ENCODE results near the gene AP5B1.

AP5B1 gene, protein sequence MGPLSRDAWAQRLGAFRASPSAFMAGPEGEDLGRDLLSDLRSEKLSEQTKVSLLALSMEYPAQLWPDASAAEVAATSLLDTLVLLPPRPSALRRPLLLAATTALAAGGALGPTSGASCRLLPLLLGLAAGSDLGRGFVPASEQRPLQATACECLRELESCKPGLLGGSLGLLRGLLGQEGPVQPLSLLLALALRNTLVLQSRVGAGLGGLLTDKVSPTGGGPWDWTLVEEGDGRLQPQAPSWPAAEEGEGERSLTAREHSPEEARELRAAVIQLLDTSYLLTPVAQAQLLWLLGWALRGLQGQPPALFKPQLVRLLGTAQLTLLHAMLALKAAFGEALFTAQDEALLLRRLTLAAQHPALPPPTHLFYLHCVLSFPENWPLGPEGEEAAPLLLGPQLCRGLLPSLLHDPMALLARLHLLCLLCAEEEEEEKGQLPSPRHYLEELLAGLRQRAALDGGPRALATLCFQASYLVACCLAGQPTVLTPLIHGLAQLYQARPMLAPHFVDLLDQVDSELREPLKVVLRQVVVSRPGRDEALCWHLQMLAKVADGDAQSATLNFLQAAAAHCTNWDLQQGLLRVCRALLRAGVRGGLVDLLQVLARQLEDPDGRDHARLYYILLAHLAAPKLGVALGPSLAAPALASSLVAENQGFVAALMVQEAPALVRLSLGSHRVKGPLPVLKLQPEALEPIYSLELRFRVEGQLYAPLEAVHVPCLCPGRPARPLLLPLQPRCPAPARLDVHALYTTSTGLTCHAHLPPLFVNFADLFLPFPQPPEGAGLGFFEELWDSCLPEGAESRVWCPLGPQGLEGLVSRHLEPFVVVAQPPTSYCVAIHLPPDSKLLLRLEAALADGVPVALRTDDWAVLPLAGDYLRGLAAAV

DNA sequence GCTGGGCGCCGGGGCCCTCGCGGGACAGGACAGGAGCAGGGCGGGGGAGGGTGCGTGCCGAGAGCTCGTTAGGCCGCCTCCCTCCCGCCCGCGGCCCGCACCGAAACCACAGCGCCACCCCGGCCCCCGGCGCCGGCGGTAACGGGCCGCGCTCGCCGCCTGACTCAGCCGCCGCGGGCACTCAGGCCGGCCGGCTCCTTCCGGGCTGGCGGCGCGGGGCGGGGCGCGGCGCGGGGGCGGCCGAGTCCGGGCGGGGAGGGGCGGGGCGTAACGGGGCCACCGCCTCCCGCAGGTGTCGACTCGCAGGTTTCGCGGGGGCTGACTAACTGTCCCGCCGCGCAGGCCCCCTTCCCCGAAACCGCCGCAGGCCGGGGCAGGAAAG lies at the start of gene AP5B1:
TSS of gene AP5B1 (minus strand) at position 207 of the 382 bp plus-strand sequence. CDS start 385 bp downstream, outside the sequence.
- TF ChIP-seq, protein P1, sequence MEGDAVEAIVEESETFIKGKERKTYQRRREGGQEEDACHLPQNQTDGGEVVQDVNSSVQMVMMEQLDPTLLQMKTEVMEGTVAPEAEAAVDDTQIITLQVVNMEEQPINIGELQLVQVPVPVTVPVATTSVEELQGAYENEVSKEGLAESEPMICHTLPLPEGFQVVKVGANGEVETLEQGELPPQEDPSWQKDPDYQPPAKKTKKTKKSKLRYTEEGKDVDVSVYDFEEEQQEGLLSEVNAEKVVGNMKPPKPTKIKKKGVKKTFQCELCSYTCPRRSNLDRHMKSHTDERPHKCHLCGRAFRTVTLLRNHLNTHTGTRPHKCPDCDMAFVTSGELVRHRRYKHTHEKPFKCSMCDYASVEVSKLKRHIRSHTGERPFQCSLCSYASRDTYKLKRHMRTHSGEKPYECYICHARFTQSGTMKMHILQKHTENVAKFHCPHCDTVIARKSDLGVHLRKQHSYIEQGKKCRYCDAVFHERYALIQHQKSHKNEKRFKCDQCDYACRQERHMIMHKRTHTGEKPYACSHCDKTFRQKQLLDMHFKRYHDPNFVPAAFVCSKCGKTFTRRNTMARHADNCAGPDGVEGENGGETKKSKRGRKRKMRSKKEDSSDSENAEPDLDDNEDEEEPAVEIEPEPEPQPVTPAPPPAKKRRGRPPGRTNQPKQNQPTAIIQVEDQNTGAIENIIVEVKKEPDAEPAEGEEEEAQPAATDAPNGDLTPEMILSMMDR (IDR thresholded peaks at IDR 0.05; ENCODE audit: insufficient read depth, low read depth, low read length, missing control alignments), result no peak
- DNase-seq (ENCODE audit: low read depth), result peak; percentile 88
- peak within 1 kb of the TSS; percentile 87 for H3K4me3 ChIP-seq (ENCODE audit: low read length)

DNA sequence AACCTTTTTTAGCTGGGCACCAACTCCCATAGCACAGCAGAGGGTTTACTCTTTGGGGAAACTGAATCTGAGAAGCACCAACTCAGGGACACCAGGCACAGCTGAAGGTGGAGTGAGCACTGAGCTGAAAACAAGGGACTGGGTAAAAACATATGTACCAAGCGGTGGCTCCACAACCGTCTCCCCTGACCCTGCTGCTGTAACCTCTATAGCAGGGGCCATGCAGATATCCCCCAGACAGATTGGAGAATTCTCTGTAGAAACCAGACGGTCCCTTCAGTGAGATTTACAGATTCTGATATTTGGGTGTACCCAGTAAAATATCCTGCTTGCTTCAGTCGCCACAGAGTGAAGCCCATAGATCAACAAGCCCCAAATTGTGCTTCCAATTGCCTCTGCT lies 48.7 kb upstream of the AP5B1 start:
- H3K4me3 ChIP-seq (ENCODE audit: low read length), result no peak overlapping the region
- DNase-seq (ENCODE audit: low read depth), result no peak
- TF ChIP-seq, protein P1 (IDR thresholded peaks at IDR 0.05; ENCODE audit: insufficient read depth, low read depth, low read length, missing control alignments), result no peak

DNA sequence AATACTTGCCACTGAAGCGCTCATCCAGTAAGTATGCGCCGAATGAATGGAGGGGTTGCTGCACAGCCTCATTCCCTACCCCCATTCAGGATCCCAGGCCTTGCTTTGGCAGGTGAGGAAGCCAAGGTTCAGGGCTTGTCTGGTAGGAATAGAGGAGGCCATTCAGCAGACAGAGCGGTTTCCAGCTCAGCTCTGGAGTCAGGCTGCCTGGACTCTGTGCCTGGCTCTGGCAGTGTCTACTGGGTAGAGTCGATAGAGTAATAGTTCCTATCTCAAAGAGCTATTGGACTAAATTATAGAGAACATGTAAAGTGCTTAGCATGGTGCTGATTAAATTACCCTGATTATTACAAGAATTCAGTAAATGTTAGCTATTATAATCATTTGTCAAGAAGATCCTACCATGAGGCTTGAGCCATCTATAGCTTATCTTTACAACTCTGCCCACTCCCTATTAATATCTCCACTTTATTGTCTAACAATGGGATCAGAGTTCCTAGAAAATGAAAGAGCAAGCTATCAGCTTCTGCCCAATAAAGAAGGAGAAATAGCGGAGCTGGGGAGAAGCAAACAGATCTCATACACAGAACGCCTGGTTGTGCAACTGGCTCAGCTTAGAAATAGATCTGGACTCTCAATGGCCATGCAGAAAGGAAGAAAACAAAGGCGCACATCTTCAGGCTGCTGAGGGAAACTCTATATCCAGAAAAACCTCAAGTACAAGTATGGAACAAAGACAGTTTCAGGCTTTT lies 46.4 kb upstream of the AP5B1 start:
- DNase-seq (ENCODE audit: low read depth), result no peak
- no peak overlapping the region for H3K4me3 ChIP-seq (ENCODE audit: low read length)
- TF ChIP-seq, protein P1 (IDR thresholded peaks at IDR 0.05; ENCODE audit: insufficient read depth, low read depth, low read length, missing control alignments), result no peak

DNA sequence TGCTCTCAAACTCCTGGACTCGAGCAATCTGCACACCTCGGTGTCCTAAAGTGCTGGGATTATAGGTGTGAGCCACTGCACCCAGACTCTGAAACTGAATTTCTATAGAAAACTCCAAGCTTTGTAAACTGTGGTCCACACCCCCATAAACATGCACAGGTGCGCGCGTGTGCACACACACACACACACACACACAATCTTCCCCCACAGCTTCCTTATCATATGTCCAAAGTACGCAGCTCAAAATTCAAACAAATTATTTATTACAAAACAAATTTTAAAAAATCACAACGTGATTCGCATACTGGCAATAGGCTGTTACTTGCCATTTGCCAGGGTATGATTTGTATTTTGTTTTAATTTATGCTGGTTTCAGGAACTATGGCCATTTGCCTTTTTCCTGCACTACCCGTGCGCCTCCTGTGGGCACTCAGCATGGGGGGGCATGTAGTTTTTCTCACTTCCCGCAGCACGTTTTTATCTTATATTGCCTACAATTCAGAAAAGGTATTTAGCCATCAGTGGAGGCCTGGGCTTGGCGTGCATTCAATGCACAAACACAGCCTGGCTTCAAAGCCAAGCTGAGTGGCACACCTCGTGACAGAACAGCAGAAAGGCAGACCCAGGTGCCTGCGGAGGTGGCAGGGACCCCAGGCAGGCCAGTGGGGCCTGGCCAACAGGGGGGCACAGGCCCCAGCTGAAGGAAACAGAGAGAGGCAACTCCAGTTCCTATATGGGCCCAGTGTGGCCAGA lies 42.2 kb upstream of the AP5B1 start:
- TF ChIP-seq, protein P1 (IDR thresholded peaks at IDR 0.05; ENCODE audit: insufficient read depth, low read depth, low read length, missing control alignments), result no peak
- no peak for DNase-seq (ENCODE audit: low read depth)
- H3K4me3 ChIP-seq (ENCODE audit: low read length), result no peak overlapping the region

DNA sequence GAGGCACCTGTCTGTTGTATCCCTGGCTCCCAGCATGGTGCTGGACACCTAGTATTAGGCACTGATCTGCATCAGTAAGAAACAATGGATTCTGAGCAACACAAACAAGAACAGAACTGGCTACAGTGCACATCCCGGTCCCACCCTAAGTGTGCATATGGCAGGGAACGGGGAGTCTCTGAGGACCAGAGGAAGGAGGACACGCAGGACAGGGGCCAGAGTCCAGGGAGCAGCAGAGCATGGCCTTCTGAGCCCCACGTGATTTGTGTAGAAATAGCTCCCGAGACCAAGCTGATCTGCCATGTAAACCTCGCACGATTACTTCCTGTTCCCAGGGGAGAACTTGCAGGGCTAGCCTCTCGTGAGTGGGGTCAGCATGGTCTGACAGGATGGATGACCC lies 40.3 kb upstream of the AP5B1 start:
- DNase-seq (ENCODE audit: low read depth), result no peak
- TF ChIP-seq, protein P1 (IDR thresholded peaks at IDR 0.05; ENCODE audit: insufficient read depth, low read depth, low read length, missing control alignments), result no peak
- no peak overlapping the region for H3K4me3 ChIP-seq (ENCODE audit: low read length)

Data from epithelial cell of esophagus (primary cell).